Measurements from ENCODE around the gene PTGS1.

PTGS1 gene

DNA sequence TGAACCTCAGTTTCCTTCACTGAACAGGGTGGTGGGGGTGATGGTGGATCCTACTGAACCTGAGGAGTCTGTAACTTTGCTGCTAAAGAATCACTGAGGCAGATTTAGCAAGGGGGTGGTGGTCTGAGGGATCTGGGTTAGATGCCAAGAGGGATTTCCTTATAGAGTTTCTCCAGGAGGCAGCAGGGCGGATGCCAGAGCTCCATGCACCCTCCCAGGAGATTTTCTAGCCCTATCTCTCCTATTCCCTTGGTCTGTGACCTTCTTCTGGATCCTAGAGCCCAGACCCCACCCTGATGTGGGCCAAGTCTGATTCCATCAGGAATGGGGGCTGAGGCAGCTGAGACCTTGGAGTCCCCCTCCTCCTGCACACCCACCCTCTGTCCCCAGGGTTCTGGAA is 6.0 kb downstream of the PTGS1 start:
- DNase-seq: no peak

DNA sequence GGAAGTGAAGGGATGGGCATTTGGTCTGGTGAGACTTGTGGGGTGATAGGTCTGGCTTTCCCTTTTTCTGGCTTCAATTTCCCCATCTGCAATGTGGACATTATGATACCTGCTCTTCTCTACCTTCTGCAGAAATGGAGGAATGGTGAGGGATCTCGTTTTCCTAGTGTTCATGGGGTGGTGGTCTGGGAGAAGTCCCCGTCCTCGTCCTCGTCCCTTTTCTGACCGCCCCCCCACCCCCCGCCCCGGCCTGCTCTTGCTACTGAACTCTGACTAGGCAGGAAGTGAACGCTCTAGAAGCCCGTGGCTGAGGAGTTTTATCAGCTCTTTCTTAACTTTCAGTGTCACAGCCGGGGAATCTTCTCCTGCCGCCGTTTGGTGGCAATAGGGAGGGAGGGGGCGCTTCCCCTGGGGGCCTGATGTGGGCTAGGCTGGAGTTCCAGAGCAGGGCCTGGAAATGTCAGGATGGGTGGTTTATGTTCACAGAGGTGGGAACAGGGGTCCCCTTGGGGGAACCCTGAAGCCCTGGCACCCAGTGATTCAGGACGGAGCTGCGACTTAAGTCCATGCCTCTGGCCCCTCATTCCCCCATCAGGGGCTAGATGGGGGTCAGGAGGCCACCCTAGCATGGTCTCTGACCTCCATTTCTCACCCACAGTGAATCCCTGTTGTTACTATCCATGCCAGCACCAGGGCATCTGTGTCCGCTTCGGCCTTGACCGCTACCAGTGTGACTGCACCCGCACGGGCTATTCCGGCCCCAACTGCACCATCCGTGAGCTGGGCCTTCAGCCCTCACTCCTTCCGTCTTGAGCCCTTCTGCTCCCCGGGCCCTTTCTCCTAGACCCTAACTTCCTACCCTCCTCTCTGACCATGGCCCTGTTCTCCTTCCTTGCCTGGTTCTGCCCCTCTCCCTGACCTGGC is 6.7 kb downstream of the PTGS1 start:
- no peak for DNase-seq

DNA sequence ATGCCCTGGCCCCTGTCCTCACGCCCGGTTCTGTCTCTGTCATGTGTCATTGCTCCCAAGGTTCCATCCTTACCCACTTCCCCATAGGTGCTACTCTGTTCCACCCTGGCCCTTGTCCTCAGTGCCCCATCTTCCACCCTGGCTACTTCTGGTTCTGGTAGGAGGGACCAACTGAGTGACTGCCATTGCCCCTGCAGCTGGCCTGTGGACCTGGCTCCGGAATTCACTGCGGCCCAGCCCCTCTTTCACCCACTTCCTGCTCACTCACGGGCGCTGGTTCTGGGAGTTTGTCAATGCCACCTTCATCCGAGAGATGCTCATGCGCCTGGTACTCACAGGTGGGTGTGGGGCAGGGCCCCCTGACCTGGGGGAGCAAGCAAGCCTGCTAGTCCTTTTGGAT is 7.4 kb downstream of the PTGS1 start:
- DNase-seq: no peak

DNA sequence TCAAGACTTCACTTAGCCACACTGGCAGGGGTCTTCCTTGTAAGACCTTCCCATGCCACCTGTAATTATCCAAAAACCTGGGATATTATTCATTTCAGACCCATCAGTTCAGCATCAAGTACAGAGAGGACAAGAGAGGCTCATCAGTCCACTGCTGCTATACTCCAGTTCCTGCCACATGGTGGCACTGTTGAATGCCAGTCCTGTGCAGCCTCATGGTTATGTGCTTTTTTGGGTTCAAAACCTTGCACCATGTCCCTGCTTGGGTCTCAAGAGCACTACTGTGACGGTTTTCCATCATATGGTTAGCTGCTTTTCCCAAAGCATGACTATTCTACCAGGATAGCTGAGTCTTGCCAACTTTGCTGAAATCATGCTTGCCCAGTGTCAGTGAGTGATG is 8.5 kb downstream of the PTGS1 start:
- no peak for DNase-seq

DNA sequence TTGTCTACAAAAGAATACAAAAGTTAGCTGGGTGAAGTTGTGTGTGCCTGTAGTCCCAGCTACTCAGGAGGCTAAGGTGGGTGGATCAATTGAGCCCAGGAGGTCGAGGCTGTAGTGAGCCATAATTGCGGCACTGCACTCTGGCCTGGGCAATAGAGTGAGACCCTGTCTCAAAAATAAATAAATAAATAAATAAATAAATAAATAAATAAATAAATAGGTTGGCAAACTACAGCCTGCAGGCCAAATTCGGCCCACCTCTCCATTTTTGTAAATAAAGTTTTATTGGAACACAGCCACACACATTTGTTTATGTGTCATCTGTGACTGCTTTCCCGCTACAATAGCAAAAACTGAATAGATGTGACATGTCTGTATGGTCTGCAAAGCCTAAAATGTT is 9.5 kb downstream of the PTGS1 start:
- no peak for DNase-seq

DNA sequence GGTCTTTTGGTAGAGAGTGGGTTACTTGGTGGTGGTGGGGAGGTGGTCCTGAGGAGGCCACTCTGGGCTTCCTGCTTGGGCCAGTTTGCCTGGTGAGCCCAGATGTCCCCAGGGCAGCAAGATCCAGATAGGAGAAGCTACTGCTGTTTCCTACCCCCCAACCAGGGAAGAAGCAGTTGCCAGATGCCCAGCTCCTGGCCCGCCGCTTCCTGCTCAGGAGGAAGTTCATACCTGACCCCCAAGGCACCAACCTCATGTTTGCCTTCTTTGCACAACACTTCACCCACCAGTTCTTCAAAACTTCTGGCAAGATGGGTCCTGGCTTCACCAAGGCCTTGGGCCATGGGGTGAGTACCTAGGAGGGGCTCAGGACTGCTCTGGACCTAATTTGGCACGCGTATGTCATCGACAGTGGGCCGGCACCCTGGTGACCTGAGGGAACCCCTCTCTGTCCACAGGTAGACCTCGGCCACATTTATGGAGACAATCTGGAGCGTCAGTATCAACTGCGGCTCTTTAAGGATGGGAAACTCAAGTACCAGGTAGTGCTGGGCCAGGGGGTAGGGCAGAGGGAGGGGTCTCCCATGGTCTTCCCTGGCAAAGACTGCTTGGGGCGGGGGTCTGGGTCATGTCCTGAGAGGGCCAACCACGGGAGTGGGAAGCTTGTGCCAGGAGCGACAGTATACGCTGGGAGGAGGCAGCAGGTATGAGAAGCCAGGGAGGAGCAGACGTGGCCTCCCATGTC is 10.6 kb downstream of the PTGS1 start:
- no peak for DNase-seq

DNA sequence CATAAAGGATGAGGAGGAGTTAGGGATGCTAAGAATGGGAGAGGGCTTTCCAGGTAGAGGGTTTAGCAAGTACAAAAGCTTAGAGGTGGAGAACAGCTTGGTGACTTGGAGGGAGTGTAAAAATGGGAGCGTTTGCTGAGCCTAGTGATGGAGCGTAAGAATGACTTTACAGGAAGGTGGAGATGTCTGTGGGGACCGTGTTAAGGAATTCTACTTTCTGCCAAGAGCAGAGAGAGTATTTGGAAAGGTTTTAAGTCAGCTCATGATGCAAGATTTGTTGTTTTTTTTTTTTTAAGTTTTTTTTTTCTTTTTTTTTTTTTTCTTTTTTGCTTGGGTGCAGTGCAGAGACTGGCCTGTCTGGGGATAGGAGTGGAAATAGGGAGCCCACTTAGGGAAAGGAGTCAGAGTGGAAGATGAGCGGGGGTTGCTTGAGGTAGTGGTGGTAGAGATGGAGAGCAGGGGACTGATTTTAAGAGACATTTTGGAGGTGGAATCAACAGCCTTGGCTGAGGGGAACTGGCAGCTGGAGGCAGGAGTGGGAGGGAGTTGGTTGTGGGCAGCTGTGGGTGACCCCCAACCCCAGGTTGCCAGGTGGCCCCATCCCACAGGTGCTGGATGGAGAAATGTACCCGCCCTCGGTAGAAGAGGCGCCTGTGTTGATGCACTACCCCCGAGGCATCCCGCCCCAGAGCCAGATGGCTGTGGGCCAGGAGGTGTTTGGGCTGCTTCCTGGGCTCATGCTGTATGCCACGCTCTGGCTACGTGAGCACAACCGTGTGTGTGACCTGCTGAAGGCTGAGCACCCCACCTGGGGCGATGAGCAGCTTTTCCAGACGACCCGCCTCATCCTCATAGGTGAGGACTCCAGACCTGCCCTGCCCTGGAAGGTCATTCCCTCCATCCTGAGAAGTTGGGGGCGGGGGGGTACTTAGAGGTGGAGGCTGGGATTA is 12.4 kb downstream of the PTGS1 start:
- DNase-seq: no peak

DNA sequence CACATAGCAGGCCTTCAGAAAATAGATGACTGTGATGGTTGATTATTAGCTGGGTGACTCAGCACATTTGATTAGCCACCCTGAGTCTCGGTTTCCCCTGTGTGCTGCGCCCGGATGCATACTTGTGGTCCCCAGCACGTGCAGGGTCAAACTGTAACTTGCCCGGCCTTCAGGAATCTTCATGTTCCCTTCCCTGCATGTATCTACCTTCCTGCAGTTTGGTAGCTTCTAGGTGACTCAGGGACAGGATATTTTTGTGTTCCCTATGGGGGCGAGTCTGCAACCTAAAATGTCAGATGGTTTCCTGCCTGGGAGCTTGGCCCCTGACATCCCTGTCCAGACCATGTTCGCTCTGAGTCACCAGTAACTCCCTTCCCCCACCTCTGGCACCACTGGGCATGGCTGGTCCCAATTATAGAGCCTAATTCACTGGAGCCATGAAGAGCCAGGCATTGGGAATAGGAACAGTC is 13.2 kb downstream of the PTGS1 start:
- no peak for DNase-seq

DNA sequence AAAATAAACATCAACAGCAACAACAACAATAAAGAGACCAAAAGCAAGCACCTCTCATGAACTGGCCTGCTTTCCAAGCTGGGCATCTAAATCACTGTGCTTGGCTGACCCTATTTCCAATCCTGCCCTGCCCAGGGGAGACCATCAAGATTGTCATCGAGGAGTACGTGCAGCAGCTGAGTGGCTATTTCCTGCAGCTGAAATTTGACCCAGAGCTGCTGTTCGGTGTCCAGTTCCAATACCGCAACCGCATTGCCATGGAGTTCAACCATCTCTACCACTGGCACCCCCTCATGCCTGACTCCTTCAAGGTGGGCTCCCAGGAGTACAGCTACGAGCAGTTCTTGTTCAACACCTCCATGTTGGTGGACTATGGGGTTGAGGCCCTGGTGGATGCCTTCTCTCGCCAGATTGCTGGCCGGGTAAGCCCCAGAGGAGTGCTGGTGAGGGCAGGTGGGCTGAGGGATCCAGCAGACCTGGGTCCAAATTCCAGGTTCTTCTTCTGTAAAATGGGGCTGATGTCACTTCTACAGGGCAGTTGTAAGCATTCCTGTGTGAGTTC is 15.6 kb downstream of the PTGS1 start:
- no peak for DNase-seq

DNA sequence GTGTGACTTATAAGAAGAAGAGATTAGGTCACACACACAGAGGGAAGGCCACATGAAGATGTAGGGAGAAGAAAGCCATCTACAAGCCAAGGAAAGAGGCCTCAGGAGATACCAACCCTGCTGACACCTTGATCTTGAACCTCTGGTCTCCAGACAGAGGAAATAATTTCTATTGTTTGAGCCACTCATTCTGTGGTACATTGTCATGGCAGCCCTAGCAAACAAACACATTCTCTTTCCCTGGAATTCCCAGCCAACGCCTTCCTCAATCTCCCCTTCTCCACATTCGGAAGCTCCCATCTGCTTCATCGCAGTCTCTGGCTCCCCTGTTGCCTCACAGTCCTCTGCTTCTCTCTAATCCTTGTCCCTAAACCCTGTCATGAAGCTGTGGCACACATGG is 16.7 kb downstream of the PTGS1 start:
- no peak for DNase-seq

DNA sequence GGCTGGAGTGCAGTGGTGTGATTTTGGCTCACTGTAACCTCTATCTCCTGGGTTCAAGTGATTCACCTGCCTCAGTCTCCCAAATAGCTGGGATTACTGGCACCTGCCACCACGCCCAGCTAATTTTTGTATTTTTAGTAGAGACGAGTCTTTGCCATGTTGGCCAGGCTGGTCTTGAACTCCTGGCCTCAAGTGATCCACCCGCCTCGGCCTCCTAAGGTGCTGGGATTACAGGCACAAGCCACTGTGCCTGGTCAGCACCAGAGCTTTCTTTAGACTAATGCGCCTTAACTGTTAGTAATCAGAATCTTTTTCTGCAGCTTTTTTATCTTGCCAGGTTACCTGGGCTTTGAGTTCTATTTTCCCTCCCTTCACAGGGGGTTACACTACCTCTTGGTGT is 18.4 kb downstream of the PTGS1 start:
- DNase-seq: no peak

DNA sequence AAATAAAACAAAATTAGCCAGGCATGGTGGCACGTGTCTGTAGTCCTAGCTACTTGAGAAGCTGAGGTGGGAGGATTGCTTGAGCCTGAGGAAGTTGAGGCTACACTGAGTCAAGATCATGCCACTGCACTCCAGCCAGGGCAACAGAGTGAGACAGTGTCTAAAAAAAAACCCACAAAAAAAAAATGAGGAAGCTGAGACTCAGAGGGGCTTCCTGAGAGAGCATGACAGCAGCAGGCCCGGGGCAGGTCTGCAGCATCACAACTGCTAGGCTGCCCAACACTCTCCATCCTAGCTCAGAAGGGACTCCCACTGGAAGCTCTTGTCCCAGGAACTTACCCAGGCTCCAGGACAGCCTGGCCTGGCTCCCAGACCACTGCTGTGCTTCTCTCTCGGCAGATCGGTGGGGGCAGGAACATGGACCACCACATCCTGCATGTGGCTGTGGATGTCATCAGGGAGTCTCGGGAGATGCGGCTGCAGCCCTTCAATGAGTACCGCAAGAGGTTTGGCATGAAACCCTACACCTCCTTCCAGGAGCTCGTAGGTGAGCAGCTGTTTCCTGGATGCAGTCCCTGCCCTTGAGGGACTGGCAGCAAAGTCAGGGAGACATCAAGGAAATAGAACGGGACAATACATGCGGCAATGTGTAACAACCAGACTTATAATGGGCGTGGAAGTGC is 19.1 kb downstream of the PTGS1 start:
- DNase-seq: no peak

DNA sequence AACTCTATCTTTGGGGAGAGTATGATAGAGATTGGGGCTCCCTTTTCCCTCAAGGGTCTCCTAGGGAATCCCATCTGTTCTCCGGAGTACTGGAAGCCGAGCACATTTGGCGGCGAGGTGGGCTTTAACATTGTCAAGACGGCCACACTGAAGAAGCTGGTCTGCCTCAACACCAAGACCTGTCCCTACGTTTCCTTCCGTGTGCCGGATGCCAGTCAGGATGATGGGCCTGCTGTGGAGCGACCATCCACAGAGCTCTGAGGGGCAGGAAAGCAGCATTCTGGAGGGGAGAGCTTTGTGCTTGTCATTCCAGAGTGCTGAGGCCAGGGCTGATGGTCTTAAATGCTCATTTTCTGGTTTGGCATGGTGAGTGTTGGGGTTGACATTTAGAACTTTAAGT is 21.5 kb downstream of the PTGS1 start:
- no peak for DNase-seq

DNA sequence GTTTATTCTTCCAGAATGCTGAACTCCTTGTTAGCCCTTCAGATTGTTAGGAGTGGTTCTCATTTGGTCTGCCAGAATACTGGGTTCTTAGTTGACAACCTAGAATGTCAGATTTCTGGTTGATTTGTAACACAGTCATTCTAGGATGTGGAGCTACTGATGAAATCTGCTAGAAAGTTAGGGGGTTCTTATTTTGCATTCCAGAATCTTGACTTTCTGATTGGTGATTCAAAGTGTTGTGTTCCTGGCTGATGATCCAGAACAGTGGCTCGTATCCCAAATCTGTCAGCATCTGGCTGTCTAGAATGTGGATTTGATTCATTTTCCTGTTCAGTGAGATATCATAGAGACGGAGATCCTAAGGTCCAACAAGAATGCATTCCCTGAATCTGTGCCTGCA is 21.9 kb downstream of the PTGS1 start:
- no peak for DNase-seq

DNA sequence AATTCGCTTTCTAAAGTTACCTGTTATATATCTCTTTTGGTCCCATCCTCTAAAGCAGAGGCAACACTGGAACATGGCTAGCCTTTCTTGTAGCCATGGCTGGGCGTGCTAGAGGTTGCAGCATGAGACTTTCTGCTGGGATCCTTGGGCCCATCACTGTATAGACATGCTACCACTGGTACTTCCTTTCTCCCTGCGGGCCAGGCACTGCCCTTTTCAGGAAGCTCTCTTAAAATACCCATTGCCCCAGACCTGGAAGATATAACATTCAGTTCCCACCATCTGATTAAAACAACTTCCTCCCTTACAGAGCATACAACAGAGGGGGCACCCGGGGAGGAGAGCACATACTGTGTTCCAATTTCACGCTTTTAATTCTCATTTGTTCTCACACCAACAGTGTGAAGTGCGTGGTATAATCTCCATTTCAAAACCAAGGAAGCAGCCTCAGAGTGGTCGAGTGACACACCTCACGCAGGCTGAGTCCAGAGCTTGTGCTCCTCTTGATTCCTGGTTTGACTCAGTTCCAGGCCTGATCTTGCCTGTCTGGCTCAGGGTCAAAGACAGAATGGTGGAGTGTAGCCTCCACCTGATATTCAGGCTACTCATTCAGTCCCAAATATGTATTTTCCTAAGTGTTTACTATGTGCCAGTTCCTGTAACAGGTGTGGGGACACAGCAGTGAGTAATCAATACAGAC is 22.6 kb downstream of the PTGS1 start:
- DNase-seq: no peak

DNA sequence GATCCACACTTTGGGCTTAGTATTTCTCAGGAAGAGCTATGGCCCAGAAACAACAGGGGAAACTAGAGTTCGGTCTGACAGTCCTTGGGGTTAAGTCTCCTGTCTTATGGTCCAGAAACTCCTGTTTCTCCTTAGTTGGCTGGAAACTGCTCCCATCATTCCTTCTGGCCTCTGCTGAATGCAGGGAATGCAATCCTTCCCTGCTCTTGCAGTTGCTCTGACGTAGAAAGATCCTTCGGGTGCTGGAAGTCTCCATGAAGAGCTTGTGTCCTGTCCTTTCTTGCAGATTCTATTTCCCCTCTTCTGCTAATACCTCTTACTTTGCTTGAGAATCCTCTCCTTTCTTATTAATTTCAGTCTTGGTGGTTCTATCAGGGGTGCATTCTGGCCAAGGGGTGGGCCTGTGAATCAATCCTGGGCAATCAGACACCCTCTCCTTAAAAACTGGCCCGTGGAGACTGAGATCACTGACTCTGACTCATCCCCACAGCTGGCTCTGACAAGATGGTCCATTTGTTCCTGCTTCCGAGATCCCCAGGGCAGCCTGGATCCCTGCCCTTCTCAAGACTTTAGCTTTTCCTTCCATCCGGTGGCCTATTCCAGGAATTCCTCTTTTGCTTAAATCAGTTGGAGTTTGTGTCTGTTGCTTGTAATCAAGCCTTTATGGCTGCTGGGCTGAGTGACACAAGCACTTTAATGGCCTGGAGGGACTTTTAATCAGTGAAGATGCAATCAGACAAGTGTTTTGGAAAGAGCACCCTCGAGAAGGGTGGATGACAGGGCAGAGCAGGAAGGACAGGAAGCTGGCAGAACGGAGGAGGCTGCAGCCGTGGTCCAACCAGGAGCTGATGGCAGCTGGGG is 23.7 kb downstream of the PTGS1 start:
- no peak for DNase-seq

DNA sequence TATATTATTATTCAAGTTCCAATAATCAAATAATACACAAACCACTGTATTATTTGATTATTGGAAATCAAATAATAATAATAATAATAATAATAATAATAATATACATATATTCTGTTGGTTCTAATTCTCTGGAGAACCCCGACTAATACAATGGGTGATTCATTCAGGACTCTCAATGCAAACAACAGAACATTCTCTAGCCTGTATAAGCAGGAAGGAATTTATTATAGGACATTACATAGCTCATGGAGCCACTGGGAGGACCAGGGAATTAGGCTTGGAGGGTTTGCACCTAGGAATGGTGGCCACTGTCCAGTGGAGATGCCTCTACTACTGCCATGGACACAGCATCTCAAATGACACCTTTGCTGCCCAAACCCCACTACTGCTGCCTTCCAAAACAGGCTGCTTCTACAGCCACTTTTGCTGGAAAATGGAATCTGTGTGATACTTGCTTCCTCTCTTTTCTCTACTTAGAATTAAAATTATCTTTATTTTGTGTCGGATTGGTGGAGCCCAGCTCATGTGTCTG is 25.9 kb downstream of the PTGS1 start:
- DNase-seq: no peak

DNA sequence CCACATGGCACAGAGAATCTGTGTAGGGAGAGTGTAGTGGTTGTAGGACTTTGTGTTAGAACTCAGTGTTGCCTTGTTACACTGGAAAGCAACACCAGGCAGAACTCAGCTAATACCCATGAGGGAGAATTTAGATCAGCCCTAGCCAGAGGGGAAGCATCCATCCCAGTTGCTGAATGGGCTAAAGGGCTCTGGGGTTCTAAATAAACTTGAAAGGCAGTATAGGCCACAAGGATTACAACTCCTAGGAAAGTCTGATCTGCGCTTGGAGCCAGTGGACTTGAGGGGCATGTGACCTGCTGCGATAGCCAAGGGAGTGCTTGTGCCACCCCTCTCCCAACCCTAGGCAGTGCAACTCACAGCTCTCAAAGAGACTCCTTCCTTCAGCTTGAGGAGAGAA is 26.9 kb downstream of the PTGS1 start:
- DNase-seq: no peak

DNA sequence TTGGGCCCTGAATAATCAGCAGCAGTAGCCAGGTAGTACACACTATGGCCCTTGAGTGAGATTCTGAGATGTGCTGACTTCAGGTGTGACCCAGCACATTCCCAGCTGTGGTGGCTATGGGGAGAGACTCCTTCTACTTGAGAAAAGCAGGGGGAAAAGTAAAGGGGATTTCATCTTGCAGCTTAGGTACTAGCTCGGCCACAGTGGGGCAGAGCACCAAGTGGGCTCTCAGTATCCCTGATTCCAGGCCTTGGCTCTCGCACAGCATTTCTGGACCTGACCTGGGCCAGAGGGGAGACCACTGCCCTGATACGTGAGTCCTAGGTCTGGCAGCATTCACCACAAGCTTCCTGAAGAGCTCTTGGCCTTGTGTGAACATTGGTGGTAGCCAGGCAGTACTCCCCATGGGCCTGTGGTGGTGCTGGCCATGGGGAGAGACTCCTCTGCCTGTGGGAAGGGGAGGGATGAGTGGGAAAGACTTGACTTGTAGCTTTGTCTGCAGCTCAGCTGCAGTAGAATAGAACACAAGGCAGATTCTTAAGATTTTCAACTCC is 27.6 kb downstream of the PTGS1 start:
- no peak for DNase-seq

DNA sequence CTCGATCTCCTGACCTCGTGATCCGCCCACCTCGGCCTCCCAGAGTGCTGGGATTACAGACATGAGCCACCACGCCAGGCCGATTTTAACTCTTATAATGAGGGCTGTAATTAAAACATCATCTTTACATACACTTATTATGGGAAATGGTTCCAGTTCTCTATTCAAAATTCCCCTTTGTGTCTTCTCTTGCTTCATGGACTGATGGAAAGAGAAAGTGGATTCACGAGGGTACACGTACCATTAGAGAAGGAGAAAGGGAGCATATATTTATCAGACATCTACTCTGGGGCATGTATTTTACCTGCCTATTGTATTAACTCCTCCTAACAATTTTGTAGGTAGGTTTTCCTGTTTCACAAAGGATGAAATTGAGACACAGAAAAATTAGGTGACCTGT is 31.1 kb downstream of the PTGS1 start:
- no peak for DNase-seq

All from stimulated activated naive CD4-positive, alpha-beta T cell (primary cell).